Breast epithelium (tissue), 4 donors: ENCODE measurements around the gene NFE2L1. TPM values are rescaled to one million over a fixed set of nuclear protein-coding genes. Genes with fewer than 3 reads are reported as not detected.
A peak's percentile ranks its signal among the peaks of the same experiment; 100 is the strongest.

ENCODE experiments used
- DNase-seq, 2 donors: peaks; one replicate each; pipeline ENCODE4 v3.0.0-alpha.2; 2019; ENCODE audit warnings: low spot score in 2 of 2
- H3K27ac ChIP-seq, 2 donors: fragments of 200-600 bp; sonication (generic) in 1 of 2; one replicate each; pipeline ENCODE4 v1.5.1; 2016 to 2019; ENCODE audit warnings: mild to moderate bottlenecking in 1 of 2
- H3K27me3 ChIP-seq, 2 donors: fragments of 200-600 bp; sonication (generic) in 1 of 2; one replicate each; pipeline versions ENCODE4 v1.5.1 to v1.6.0; 2017 to 2019; ENCODE audit warnings: control low read depth in 1 of 2, mild to moderate bottlenecking in 1 of 2
- H3K36me3 ChIP-seq: fragments of 200-600 bp; one replicate; pipeline ENCODE4 v1.5.1; 2019
- H3K4me1 ChIP-seq, 2 donors: fragments of 200-600 bp; sonication (generic); one replicate each; pipeline ENCODE4 v1.5.1; 2016 to 2019; ENCODE audit warnings: control low read depth in 1 of 2
- H3K4me3 ChIP-seq, 3 donors: fragments of 200-600 bp; sonication (generic); 1 replicate in 2 of 3; 2 replicates in 1 of 3; pipeline ENCODE4 v1.5.1; 2016 to 2019; ENCODE audit warnings: mild to moderate bottlenecking in 3 of 3, moderate library complexity in 2 of 3
- H3K9me3 ChIP-seq, 2 donors: fragments of 200-600 bp; sonication (generic) in 1 of 2; one replicate each; pipeline ENCODE4 v1.5.1; 2016 to 2019; ENCODE audit warnings: control low read depth in 1 of 2
- POLR2A ChIP-seq: fragments of 450-650 bp; IDR thresholded peaks from one replicate; pipeline ENCODE4 v1.6.1; 2016; ENCODE audit warnings: antibody characterized with exemption, mild to moderate bottlenecking, moderate library complexity
- POLR2AphosphoS5 ChIP-seq, 3 donors: sonication (generic); formaldehyde crosslinking; IDR thresholded peaks; one replicate each; pipeline ENCODE4 v1.6.1; 2017; ENCODE audit warnings: antibody characterized with exemption in 3 of 3
- intact Hi-C: fragments of 100-400 bp; cut with DNase I; formaldehyde crosslinking; loops from one replicate; pipeline ENCODE4 v1.15.1; 2023; ENCODE audit warnings: low total_unique reads
- total RNA-seq, 3 donors: library from RNA; depleted of rRNA; stranded (reverse); fragments of >200 nt; gene quantifications; one replicate each; pipeline ENCODE4 v1.1.0, GENCODE V29; 2016
- TF ChIP-seq, protein P1 (sequence below), 3 donors: fragments of 450-650 bp; IDR thresholded peaks; one replicate each; pipeline ENCODE4 v1.5.1; 2016 to 2017; ENCODE audit warnings: antibody characterized with exemption in 3 of 3, mild to moderate bottlenecking in 3 of 3, moderate library complexity in 3 of 3

The NFE2L1 gene
- total RNA-seq, 3 donors from 2014 or later, result 96.4 to 278 (median 106) TPM

GRCh38 chr17:48011405-48012150 is 36.6 kb upstream of the NFE2L1 start:
- intact Hi-C loops, result no loop called here
- H3K4me3 ChIP-seq, result peak overlapping the region; percentile 35 to 59 (median 48)
- H3K36me3 ChIP-seq, result no peaks in the 10 kb centered on the region
- H3K9me3 ChIP-seq, result no peaks in the 10 kb centered on the region
- peaks cover 0 to 10% of the 10 kb centered on the region in 2 donors for H3K4me1 ChIP-seq
- no peaks in the 10 kb centered on the region for H3K27me3 ChIP-seq
- TF ChIP-seq POLR2AphosphoS5 (IDR thresholded peaks at IDR 0.05) (no peak), POLR2A (no peak)
- TF ChIP-seq, protein P1, sequence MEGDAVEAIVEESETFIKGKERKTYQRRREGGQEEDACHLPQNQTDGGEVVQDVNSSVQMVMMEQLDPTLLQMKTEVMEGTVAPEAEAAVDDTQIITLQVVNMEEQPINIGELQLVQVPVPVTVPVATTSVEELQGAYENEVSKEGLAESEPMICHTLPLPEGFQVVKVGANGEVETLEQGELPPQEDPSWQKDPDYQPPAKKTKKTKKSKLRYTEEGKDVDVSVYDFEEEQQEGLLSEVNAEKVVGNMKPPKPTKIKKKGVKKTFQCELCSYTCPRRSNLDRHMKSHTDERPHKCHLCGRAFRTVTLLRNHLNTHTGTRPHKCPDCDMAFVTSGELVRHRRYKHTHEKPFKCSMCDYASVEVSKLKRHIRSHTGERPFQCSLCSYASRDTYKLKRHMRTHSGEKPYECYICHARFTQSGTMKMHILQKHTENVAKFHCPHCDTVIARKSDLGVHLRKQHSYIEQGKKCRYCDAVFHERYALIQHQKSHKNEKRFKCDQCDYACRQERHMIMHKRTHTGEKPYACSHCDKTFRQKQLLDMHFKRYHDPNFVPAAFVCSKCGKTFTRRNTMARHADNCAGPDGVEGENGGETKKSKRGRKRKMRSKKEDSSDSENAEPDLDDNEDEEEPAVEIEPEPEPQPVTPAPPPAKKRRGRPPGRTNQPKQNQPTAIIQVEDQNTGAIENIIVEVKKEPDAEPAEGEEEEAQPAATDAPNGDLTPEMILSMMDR (IDR thresholded peaks at IDR 0.05), result peak in 2 of 3 donors; percentile 8 to 40
- no peak overlapping the region for H3K27ac ChIP-seq
- peak in 1 of 2 donors; percentile 37 for DNase-seq

DNA sequence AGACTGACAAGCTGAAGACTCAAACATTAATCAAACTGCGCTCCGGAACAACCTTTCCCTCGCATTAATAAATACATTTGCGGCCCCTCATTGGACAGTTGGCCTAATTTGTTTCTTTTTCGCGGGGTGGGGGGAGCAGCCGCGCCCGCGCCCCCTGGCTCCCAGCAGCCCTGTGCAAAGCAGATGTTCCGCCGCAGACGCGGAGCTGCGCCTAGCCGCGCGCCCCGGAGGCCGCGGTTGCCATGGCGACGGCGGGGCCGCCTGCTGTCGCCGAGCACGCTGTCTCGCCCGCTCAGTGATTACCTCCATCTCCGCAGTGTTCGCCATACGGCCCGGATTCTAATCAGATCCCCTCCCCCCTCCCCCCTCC is 36.0 kb upstream of the NFE2L1 start:
- no peaks in the 10 kb centered on the region for H3K9me3 ChIP-seq
- no peak overlapping the region for H3K27ac ChIP-seq
- TF ChIP-seq POLR2A, result no peak
- no peak for TF ChIP-seq POLR2AphosphoS5 (IDR thresholded peaks at IDR 0.05)
- TF ChIP-seq, protein P1 (IDR thresholded peaks at IDR 0.05), result no peak
- H3K27me3 ChIP-seq, result no peaks in the 10 kb centered on the region
- H3K4me3 ChIP-seq, result peak overlapping the region; percentile 35 to 59 (median 48)
- H3K4me1 ChIP-seq, result peaks cover 0 to 10% of the 10 kb centered on the region in 2 donors
- intact Hi-C loops, result no loop called here
- no peaks in the 10 kb centered on the region for H3K36me3 ChIP-seq
- no peak for DNase-seq

DNA sequence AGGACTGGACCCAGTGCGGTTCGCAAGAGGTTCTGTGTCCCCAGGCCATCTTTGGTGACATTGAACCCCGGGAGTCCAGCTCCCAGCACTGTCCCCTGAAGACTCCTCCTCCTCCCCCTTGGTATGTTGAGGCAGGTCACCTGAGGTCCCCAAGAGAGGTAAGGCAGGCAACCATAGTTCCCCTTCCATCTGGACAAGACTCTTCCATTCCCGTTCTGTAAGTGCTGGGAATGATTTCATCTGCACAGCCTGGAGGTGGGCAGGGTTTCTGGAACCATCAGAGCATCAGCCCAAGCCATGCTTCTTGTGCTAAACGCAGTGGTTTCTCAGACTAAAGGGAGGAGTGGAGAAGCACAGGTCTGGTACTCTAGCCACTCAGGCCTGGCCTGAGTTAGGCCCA is 35.5 kb upstream of the NFE2L1 start:
- H3K4me3 ChIP-seq, result peak overlapping the region in 2 of 3 donors; percentile 48 to 59
- intact Hi-C loops, result no loop called here

GRCh38 chr17:48013876-48014594 is 34.1 kb upstream of the NFE2L1 start:
- Histone ChIP-seq H3K27ac (no peak overlapping the region), H3K4me1 (peaks cover 0 to 10% of the 10 kb centered on the region in 2 donors), H3K36me3 (no peaks in the 10 kb centered on the region), H3K4me3 (no peak overlapping the region), H3K9me3 (no peaks in the 10 kb centered on the region), H3K27me3 (no peaks in the 10 kb centered on the region)
- intact Hi-C loops, result no loop called here
- TF ChIP-seq, protein P1 (IDR thresholded peaks at IDR 0.05), result no peak
- TF ChIP-seq POLR2A (no peak), POLR2AphosphoS5 (IDR thresholded peaks at IDR 0.05) (no peak)
- no peak for DNase-seq

More for the DNA sequence above, 35.5 kb upstream of the NFE2L1 start:
- no peaks in the 10 kb centered on the region for H3K9me3 ChIP-seq
- no peak overlapping the region for H3K27ac ChIP-seq
- H3K4me1 ChIP-seq, result peaks cover 0 to 10% of the 10 kb centered on the region in 2 donors
- H3K36me3 ChIP-seq, result no peaks in the 10 kb centered on the region
- DNase-seq, result no peak
- H3K27me3 ChIP-seq, result no peaks in the 10 kb centered on the region
- no peak for TF ChIP-seq POLR2A
- TF ChIP-seq, protein P1 (IDR thresholded peaks at IDR 0.05), result no peak
- TF ChIP-seq POLR2AphosphoS5 (IDR thresholded peaks at IDR 0.05), result no peak

GRCh38 chr17:48014595-48015111 is 33.5 kb upstream of the NFE2L1 start:
- Histone ChIP-seq H3K27me3 (no peaks in the 10 kb centered on the region), H3K36me3 (no peaks in the 10 kb centered on the region), H3K9me3 (no peaks in the 10 kb centered on the region), H3K4me1 (peaks cover 0 to 10% of the 10 kb centered on the region in 2 donors), H3K27ac (no peak overlapping the region), H3K4me3 (no peak overlapping the region)
- DNase-seq, result no peak
- intact Hi-C loops, result no loop called here
- TF ChIP-seq POLR2A (no peak), POLR2AphosphoS5 (IDR thresholded peaks at IDR 0.05) (no peak)
- TF ChIP-seq, protein P1 (IDR thresholded peaks at IDR 0.05), result no peak
